Hepatocyte (in vitro differentiated cells): ENCODE data around the gene ANKRD28.

Experiments
- EZH2phosphoT487 ChIP-seq: fragments of 200-600 bp; sonication (generic); IDR thresholded peaks from one replicate; pipeline ENCODE4 v1.6.1; 2018; ENCODE audit warnings: antibody characterized with exemption, mild to moderate bottlenecking, low read depth, moderate library complexity; ENCODE audit not compliant: unreplicated experiment, severe bottlenecking
- TF ChIP-seq, protein P1 (sequence below): fragments of 200-600 bp; sonication (generic); IDR thresholded peaks from 2 replicates; pipeline ENCODE4 v1.5.1; 2016; ENCODE audit warnings: antibody characterized with exemption, mild to moderate bottlenecking; ENCODE audit not compliant: poor library complexity

DNA sequence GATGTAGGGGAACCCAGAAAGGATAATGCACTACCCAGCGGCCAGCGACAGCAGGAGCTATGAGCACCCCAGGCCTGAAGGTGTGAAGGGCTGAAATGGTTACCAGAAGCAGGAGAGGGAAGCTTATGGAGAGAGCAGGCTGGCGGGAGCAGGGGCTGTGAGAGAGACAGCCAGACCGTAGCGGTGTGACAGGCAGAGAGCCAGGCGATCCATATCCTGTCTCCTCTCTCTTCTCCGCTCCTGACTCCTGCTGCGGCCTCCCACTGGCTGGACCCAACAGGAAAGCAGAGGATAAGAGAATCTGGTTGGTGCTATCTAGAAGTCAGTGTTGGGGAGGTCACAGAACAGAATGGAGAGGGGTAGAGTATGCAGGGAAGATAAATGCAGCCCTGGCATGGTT is 146.4 kb downstream of the ANKRD28 start:
- TF ChIP-seq, protein P1, sequence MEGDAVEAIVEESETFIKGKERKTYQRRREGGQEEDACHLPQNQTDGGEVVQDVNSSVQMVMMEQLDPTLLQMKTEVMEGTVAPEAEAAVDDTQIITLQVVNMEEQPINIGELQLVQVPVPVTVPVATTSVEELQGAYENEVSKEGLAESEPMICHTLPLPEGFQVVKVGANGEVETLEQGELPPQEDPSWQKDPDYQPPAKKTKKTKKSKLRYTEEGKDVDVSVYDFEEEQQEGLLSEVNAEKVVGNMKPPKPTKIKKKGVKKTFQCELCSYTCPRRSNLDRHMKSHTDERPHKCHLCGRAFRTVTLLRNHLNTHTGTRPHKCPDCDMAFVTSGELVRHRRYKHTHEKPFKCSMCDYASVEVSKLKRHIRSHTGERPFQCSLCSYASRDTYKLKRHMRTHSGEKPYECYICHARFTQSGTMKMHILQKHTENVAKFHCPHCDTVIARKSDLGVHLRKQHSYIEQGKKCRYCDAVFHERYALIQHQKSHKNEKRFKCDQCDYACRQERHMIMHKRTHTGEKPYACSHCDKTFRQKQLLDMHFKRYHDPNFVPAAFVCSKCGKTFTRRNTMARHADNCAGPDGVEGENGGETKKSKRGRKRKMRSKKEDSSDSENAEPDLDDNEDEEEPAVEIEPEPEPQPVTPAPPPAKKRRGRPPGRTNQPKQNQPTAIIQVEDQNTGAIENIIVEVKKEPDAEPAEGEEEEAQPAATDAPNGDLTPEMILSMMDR: no peak
- no peak for TF ChIP-seq EZH2phosphoT487
